22Rv1 (cell line): ENCODE data around the gene PCYT2.

Source experiments
- ZFX ChIP-seq: fragments of 450-650 bp; IDR thresholded peaks from 2 replicates; pipeline ENCODE4 v1.6.1; 2017; ENCODE audit warnings: antibody characterized with exemption, borderline replicate concordance
- TF ChIP-seq, protein P1 (sequence below): fragments of 450-650 bp; IDR thresholded peaks from 2 replicates; pipeline ENCODE4 v1.5.1; 2017; ENCODE audit warnings: mild to moderate bottlenecking

DNA sequence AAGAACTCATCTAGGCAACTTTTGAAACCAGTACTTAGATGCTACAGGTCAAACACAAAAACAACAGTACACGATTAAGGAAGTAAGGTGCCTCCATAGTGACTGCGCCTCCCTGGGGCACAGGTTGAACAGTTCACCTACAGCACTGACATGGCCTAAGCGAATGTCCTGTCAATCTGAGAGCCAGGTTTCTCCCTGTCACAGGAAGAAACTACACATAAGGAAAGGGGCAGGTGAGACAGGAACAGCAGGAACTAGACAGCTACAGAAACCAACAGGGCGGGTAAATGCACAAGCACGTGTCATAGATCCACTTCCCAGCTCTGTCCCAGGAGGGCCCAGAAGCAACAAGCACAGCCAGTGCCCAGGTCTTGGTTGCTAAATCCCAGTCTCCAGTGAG, 32.1 kb downstream of the PCYT2 start:
- TF ChIP-seq, protein P1, sequence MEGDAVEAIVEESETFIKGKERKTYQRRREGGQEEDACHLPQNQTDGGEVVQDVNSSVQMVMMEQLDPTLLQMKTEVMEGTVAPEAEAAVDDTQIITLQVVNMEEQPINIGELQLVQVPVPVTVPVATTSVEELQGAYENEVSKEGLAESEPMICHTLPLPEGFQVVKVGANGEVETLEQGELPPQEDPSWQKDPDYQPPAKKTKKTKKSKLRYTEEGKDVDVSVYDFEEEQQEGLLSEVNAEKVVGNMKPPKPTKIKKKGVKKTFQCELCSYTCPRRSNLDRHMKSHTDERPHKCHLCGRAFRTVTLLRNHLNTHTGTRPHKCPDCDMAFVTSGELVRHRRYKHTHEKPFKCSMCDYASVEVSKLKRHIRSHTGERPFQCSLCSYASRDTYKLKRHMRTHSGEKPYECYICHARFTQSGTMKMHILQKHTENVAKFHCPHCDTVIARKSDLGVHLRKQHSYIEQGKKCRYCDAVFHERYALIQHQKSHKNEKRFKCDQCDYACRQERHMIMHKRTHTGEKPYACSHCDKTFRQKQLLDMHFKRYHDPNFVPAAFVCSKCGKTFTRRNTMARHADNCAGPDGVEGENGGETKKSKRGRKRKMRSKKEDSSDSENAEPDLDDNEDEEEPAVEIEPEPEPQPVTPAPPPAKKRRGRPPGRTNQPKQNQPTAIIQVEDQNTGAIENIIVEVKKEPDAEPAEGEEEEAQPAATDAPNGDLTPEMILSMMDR, result no peak
- TF ChIP-seq ZFX, result no peak
